GM19395 (cell line): ENCODE results near the gene SHISA2.
"Not testable (repeated sequence)": the region's sequence is repeated elsewhere in the genome, so short reads cannot be mapped to it uniquely, and the experiment has no call there.

Experiments
- ATAC-seq: cut with Tn5 transposase; IDR thresholded peaks from one replicate; pipeline ENCODE4 v1.9.1; 2021; ENCODE audit warnings: mild to moderate bottlenecking, moderate library complexity; ENCODE audit not compliant: unreplicated experiment

SHISA2 gene

DNA sequence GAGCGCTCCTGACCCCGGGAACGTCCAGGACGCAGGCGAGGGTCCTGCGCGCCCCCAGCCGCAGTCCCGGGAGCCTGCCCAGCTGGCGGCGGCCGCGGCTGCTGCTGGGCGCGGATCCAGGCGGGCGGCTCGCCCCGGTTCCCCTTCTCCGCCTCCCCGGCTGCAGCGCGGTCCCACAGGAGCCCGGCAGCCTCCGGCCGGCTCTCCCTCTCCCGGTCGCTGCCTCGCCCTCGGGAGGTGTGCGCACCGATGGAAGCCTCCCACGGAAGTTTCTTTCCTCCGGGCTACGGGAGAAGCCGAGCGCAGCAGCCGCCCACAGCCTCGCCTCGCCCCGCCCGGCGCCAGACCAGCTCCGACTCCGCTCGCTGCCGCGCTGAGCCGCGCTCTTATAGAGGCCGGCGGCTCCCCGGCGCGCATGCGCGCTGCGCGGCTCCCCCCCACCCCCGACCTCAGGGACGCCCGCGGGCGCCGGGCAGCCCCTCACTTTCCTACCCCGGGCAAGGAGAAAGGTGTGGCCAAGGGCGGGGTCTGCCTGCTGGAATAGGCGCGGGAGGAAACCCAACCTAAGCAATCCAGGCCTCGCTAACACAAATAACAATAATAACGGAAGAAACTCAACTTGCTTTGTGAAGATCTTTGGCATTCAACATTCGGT, at the start of gene SHISA2:
TSS of gene SHISA2 (minus strand) at position 360 of the 655 bp plus-strand sequence. CDS start 1,041 bp downstream, outside the sequence.
- ATAC-seq = no peak

DNA sequence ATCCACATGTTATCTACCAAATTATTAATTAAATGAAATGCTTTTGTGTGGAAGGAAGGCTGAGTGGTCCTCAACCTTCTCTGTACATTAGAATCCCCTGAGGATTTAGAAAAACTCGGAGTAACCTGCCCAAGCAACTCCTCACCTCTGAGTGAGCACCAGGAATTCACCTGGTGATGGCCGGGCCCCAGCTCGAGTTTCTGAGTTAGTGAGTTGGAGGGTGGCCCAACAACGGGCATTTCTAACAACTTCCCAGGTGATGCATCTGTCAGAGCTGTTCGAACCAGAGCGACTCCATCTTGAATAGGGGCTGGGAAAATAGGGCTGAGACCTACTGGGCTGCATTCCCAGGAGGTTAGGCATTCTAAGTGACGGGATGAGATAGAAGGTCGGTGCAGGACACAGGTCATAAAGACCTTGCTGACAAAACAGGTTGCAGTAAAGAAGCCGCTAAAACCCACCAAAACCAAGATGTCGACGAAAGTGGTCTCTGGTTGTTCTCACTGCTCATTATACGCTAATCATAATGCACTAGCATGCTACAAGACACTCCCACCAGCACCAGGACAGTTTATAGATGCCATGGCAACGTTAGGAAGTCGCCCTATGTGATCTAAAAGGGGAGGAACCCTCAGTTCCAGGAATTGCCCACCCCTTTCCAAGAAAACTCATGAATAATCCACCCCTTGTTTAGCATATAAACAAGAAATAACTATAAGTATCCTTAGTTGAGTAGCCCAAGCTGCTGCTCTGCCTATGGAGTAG, 44.2 kb upstream of the SHISA2 start:
- no peak for ATAC-seq

DNA sequence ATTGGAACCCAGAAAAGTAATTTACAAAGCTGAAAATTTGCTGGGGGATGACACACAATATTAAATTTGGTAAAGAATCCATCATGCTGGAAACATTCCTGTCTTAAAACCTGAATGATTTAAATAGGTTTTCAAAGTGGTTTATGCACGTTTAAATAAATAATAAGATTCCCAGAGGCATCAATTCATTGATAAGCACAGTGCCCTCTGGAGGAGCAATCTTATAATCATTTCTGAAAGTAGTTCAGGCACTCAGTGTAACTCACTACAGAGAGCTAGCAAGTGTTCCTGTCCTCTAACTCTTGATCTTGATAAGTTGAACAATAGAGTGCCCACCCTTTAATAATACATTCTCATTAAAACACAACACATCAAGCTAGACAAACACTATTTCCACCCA, 43.5 kb upstream of the SHISA2 start:
- no peak for ATAC-seq

DNA sequence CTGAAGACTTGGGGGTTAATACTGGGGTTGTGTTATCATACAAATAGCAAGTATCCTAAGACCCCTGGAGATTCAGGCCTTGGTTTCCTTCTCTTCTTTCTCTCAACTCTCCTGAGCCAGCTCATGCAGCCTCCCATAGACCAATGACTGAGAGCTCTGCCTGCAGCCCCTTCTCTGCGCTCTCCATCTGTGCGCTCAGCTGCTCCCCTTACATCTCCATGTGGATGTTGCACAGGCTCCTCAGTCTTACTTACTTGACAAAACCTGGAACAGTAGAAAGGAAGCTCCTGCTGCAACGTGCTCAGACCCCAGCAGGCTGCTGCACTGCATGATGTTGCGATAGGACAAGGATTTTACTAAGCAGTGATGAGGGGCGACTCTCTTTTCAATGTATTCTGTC, 25.0 kb upstream of the SHISA2 start:
- ATAC-seq = not testable (repeated sequence)

DNA sequence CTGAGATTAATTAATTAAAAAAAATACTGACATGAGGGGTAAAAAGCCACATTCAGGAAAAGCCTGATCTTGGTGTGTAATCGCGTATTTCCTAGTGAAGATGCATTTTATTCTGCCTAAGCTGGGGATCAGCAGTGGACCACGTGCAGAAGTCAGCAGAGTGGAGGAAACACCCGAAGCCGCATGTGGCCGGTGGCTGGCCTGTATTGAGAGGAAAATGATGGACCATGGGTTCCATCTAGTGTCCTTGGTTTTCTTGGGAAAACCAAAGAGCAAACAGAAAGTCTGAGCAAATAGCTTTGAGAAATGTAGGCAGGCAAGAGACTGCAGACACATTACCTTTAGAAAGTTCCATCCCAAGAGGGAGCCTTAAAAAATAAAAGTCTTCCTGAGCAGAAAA, 23.7 kb upstream of the SHISA2 start:
- no peak for ATAC-seq

DNA sequence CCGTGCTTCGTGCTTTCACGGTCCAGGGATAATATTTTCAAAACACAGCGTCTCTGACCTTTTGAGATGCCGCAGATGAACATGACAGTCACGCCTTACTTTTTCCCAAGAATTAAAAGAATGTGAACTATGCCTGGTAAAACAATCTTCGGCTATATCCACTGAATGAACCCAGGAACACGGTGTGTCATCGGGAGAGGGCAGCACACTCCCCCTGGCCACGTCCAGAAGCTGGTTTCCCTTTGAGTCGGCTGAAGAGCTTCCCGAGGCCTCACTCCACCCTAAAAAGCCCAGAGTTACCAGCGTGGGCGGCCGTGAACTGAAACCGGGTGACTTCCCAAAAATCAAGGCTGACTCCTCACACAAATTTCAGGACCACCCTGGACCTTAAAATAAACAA, 22.9 kb upstream of the SHISA2 start:
- no peak for ATAC-seq

DNA sequence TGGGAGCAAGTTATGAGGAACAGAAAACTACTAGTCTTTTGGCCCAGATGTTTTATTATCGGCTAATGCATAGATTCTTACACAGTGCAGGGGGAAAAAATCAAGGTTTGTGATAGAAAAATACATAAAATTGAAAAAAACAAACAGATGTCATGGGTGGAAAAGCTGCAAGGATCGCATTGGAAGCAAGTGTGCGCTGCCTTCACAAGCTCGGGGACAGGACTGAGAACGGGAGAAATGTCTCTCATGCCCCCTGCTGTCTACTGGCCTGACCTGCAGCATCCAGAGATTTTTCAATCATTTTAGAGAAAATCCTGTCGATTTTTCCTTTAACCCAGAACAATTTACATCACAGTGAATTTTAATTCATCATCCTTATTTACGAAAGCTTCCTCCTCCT, 20.5 kb upstream of the SHISA2 start:
- not testable (repeated sequence) for ATAC-seq

DNA sequence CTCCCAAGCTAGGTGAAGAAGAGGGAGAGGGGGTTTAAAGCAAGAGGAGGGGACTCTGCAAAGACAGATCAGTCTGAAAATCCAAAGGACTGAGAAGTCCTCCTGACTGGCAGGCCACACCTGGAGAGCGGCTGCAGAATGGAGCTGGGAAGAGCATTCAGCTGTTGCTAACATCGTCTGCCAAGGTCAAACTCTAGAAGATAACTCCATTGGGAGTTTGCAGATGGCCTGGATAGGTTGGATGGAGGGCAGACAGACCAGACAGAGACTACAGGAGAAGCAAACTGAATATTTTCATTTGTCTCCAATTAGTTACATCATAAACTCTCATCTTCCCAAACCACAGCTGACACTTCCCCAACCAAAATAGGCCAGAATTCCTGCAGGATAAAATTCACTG, 19.9 kb upstream of the SHISA2 start:
- ATAC-seq = no peak

DNA sequence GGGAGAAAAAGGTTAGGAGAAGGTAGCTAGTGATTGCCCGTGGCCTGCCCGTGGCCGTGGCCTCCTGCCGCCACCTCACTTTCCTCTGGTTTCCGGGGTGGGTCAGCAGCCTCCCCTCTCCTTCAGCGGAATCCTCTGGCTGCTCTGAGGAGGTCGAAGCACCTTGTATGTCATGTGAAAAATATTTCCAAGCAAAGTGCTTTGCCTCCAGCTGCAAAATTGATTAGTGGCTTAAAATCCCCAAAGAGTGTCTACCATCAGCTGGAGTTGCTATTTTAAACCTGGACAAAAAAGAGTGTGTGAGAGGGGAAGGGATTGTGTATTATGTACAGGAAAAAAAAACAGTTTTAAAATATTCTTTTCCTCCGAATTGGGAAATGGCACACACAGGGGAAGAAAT, 17.8 kb upstream of the SHISA2 start:
- ATAC-seq = not testable (repeated sequence)

DNA sequence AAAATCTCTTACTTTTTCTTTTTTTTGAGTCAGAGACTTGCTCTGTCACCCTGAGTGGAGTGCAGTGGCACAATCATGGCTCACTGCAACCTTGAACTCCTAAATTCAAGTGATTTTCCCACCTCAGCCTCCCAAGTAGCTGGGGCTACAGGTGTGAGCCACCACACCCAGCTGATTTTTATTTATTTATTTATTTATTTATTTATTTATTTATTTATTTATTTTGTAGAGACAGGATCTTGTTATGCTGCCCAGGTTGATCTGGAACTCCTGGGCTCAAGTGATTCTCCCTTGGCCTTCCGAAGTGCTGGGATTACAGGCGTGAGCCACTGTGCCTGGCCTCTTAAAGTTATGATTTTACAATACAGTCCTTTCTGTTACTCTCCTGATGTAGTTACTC, 16.6 kb upstream of the SHISA2 start:
- not testable (repeated sequence) for ATAC-seq

DNA sequence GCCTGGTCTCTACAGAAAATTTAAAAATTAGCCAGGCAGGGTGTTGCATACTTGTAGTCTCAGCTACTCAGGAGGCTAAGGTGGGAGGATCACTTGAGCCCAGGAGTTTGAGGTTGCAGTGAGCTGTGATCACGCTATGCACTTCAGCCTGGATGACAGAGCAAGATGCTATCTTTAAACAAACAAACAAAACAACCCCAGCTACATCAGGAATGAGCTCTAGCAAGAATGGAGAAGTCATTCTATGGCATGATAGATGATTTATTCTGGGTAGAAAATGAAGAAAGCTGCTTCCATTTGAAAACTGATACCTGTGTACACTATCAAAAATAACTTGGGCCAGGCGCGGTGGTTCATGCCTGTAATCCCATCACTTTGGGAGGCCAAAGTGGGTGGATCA, 15.8 kb upstream of the SHISA2 start:
- no peak for ATAC-seq

DNA sequence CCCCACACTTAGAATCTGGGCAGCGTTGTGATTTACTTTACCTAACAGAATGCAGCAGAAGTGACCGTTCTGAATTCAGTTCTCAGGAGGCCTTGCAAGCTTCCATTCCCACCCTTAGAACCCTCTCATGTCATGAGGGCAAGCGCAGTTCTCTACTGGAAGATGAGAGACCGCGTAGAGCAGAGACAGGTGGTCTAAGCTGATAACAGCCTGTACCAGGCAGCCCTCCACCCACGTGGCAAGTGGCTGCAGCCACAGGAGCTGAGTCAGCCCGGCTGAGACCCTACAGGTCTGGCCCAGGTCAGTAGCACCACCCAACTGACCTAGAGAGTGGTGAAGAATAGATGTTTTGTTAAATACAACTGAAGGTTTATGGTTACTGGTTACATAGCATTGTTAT, 14.7 kb upstream of the SHISA2 start:
- not testable (repeated sequence) for ATAC-seq

DNA sequence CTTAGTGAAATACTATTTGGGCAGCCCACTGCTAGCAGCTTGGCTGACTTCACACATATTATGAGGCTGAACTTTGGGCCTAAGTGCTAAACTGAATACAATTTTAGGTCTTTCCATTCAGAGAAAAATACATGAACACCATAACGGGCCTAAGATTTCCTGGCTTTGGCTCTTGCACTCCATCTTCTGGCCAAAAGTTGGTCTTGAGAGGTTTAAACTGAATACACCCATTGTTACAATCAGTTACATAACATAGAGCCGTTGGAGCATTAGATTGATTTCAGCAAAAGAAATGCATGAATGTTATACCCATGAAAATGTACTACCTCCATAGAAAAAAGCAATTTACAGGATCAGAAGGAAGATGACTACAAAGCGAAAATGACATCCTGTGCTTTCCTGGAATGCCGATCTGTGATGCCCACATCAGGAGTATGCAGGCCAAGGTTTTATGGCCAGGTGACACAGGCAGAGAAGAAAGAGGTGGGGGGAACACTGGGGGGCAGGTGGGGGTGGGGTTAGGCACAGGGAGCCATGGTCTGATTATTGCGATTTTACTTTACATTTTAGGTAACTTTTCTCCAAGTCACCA, 11.1 kb upstream of the SHISA2 start:
- no peak for ATAC-seq

DNA sequence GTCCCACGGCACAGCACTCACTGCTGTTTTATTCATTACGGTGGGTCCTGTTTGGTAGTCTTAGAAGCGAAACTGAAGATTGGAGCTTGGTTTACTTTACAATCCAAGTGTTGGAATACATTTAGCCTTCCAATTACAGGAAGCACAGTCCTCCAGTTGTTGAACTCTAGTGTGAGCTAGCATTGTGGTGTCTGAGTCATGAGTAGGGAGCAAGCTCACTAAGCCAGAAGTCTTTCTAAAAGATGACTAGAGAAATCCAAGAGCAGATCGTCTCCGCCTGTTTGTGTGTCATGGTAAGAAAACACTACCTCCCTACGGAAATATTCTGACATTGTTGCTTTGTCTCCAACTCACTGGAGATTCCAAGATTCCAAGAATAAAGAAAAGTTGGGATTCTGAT, 10.1 kb upstream of the SHISA2 start:
- ATAC-seq = no peak

DNA sequence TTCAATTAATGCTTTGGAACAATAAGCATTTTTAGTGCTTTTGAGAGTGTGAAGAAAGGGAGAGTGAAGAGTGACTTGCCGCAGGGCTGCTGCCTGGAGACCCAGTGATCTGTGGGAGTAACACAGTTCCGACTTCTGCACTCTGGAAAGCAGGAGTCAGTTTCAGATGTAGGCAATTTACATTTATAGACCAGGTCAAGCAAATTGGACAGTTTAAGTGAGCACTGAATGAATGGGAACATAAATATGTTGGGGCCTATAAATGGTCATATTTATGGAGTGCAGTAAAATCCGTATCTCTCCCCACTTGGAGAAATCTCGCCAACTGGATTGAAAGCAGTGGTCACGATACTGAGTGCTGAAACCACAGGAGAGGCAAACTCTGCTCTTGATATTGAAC, 9.4 kb upstream of the SHISA2 start:
- no peak for ATAC-seq

DNA sequence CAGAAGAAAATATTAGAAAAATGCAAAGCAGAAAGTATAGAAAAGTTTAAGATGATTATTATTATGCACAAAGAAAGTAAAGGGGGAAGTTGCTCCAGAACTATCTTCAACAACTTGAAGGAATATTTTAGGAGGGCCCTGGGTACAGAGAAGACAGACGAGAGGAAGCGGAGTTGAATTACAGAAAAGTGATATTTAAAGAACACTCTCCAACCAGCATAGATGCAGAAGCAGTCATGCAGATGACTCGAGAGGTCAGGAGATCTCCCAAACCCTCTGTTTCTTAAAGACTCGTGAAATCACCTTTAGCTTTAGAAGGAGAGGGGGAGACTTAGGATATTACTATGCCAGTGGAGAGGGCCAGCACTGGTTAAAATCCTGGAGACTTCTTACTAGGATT, 8.5 kb upstream of the SHISA2 start:
- ATAC-seq = no peak

DNA sequence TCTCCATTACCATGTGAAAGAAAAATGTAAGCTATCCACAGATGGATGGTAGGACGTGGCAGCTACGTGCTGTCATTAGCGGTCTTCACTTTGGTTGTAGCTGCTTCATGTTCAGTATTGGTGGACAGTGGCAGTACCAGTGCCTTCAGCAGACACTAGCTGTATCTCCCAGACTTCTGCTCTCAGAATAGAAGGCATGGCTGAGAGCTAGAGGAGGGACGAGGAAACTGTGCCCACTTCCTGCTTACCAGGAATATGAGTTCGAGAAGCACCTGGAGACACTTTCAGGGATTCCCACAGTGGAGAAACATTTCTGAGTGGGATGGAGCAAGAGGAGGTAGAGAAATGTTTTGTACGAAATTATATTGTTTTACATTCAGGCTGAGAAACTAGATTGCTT, 6.9 kb upstream of the SHISA2 start:
- ATAC-seq = no peak

DNA sequence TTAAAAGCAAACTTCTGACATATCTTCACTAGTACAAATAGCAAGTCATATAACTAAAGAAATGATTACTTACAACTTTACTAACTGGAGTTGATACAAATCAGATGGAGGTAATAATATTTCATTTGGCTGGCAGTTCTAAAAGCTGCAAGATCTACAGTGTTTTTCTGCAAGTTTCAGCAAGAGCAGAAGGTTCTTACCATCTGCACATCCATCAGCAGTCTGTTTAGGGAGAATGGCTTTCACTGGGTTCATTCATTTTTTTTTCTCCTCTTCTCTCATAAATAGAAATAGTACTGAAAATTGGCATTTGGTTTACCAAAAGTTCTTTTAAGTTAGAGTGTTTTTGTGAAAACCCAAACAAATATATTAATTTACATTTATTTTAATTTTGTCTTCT, 3.1 kb upstream of the SHISA2 start:
- ATAC-seq = no peak

DNA sequence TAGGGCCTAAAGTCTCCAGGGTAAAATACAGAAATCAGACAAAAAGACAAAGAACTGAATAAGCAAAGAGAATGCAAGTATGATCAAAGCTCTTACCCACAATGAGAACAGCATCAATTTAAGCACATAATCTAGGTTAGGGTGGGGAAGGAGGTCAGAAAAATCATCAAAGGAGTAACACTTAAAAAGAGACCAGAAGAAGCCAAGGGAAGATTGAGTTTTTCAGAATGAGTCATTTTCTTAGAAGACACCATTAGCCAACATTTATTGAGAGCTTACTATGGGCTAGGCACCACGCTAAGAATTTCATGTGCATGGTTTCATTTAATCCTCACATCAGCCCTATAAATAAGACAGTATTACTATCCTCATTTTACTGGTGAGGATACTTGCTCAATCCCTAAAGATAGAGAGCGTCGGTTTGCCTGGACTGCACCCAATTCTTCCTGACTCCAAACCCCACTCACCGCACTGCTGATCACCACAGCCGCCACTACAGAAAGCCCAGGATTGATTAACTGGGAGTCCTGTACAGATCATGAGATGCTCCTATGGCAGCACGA, 1.7 kb upstream of the SHISA2 start:
- no peak for ATAC-seq

DNA sequence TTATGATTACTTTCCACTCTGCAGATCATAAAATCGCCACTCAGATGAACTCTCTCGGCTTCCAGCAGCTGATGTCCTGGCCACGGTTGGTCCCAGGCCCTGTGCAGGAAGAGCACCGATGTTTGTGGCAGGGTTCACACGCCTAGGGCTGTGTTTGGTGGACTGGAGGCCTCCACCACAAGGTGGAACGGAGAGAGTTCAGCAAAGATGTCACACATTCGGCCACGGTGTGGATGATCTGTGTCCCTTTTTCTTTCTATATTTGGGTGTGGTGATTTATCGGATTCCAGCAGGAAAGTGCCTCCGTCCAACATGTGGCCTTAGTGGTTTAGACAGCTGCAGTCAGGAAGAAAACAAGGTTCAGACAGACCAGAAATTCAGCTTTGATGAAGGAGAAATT, 521 bp upstream of the SHISA2 start:
- ATAC-seq = no peak

DNA sequence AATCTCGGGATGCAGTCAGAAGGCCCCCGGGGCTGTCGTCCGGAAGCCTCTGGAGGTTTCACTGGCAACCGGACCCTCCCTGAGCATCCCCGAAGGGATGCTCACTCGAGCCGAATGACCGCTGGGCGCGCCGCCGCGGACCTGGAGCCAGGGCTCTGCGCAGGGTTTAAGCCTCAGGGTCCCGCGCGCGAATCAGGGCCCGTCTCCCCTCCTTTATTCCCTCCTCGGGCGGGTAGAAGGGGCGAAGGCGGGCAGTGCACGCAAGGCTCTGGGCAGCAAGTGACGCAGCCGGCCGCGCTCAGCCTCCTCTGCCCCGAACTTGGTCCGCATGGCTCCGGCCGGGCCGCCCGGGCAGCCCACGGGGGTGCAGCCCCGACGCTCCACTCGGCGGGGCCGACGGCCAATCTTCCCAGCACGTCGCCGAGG, 572 bp downstream of the SHISA2 start:
- no peak for ATAC-seq
